Large intestine (tissue), 12 donors: ENCODE measurements around the gene BAZ1A. TPM values are rescaled to one million over a fixed set of nuclear protein-coding genes. Genes with fewer than 3 reads are reported as not detected.
A peak's percentile ranks its signal among the peaks of the same experiment; 100 is the strongest.

Experiments used
- DNase-seq, 2 donors: peaks; one replicate each; pipeline versions ENCODE4 v3.0.0 to v3.0.0-alpha.2; 2013
- H3K27ac ChIP-seq: one replicate; pipeline ENCODE4 v1.5.1; 2013; ENCODE audit warnings: low read length
- H3K27me3 ChIP-seq: 2 replicates; pipeline ENCODE4 v1.6.1; 2013; ENCODE audit warnings: low read length; ENCODE audit not compliant: control insufficient read depth, insufficient read depth
- H3K36me3 ChIP-seq: 2 replicates; pipeline ENCODE4 v1.6.1; 2013; ENCODE audit warnings: low read length; ENCODE audit not compliant: control insufficient read depth, insufficient read depth
- H3K4me1 ChIP-seq: one replicate; pipeline ENCODE4 v1.6.1; 2013; ENCODE audit warnings: low read length; ENCODE audit not compliant: control insufficient read depth, insufficient read depth
- H3K4me3 ChIP-seq: one replicate; pipeline ENCODE4 v1.5.1; 2013; ENCODE audit warnings: low read length
- H3K9me3 ChIP-seq: one replicate; pipeline ENCODE4 v1.6.1; 2013; ENCODE audit warnings: mild to moderate bottlenecking, low read depth, low read length, moderate library complexity; ENCODE audit not compliant: control insufficient read depth
- WGBS: methylation state at CpG from one replicate; pipeline ENCODE4 v1.1.5; 2013; ENCODE audit warnings: low lambda C conversion rate; ENCODE audit not compliant: insufficient coverage; 5-methylcytosine and 5-hydroxymethylcytosine counted together
- long read RNA-seq, 11 donors: transcript quantifications; one replicate each; lab custom pipeline, GENCODE V29; 2026
- polyA plus RNA-seq: library from polyadenylated mRNA; unstranded; fragments of 120-200 nt; gene quantifications from one replicate; pipeline ENCODE4 v1.2.1, GENCODE V29; 2013

The BAZ1A gene, protein sequence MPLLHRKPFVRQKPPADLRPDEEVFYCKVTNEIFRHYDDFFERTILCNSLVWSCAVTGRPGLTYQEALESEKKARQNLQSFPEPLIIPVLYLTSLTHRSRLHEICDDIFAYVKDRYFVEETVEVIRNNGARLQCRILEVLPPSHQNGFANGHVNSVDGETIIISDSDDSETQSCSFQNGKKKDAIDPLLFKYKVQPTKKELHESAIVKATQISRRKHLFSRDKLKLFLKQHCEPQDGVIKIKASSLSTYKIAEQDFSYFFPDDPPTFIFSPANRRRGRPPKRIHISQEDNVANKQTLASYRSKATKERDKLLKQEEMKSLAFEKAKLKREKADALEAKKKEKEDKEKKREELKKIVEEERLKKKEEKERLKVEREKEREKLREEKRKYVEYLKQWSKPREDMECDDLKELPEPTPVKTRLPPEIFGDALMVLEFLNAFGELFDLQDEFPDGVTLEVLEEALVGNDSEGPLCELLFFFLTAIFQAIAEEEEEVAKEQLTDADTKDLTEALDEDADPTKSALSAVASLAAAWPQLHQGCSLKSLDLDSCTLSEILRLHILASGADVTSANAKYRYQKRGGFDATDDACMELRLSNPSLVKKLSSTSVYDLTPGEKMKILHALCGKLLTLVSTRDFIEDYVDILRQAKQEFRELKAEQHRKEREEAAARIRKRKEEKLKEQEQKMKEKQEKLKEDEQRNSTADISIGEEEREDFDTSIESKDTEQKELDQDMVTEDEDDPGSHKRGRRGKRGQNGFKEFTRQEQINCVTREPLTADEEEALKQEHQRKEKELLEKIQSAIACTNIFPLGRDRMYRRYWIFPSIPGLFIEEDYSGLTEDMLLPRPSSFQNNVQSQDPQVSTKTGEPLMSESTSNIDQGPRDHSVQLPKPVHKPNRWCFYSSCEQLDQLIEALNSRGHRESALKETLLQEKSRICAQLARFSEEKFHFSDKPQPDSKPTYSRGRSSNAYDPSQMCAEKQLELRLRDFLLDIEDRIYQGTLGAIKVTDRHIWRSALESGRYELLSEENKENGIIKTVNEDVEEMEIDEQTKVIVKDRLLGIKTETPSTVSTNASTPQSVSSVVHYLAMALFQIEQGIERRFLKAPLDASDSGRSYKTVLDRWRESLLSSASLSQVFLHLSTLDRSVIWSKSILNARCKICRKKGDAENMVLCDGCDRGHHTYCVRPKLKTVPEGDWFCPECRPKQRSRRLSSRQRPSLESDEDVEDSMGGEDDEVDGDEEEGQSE (N-terminal part only)
- 26.7 TPM for polyA plus RNA-seq
- long read RNA-seq, donor 1 = 0 reads
- long read RNA-seq, donor 2 = 0 reads
- long read RNA-seq, donor 3 = 0 reads
- long read RNA-seq, donor 4, partial matches to known transcripts = 0 of 1 reads
- long read RNA-seq, donor 4, other reads (novel, unspliced or antisense) = 0 of 1 reads
- long read RNA-seq, donor 5 = 0 reads
- long read RNA-seq, donor 6, partial matches to known transcripts = 0 of 3 reads
- long read RNA-seq, donor 6, other reads (novel, unspliced or antisense) = 0 of 3 reads
- long read RNA-seq, donor 7, partial matches to known transcripts = 0 of 1 reads
- long read RNA-seq, donor 7, other reads (novel, unspliced or antisense) = 0 of 1 reads
- long read RNA-seq, donor 8, full-length matches to known transcripts = 2 of 2 reads
- long read RNA-seq, donor 8, partial matches to known transcripts = 0 of 2 reads
- long read RNA-seq, donor 8, other reads (novel, unspliced or antisense) = 0 of 2 reads
- long read RNA-seq, donor 9 = 0 reads
- long read RNA-seq, donor 10, partial matches to known transcripts = 0 of 2 reads
- long read RNA-seq, donor 10, other reads (novel, unspliced or antisense) = 0 of 2 reads
- long read RNA-seq, donor 11, partial matches to known transcripts = 0 of 1 reads
- long read RNA-seq, donor 11, other reads (novel, unspliced or antisense) = 0 of 1 reads

- peak; percentile 74 to 85 for DNase-seq
- no peaks in the 10 kb centered on the region for H3K27me3 ChIP-seq
- no peaks in the 10 kb centered on the region for H3K9me3 ChIP-seq
- H3K4me1 ChIP-seq = peaks cover 5% of the 10 kb centered on the region
- peak within 1 kb of the TSS; percentile 93 for H3K4me3 ChIP-seq
- WGBS = 13% methylated on average over 2 of the region's 46 CpGs
- H3K27ac ChIP-seq = peak within 1 kb of the TSS; percentile 100
- no peaks in the 10 kb centered on the region for H3K36me3 ChIP-seq
Measured at GRCh38 chr14:34875031-34875922, at the start of gene BAZ1A. BAZ1A (minus strand) TSS chr14:34875360; CDS start chr14:34874604, 756 bp downstream.

GRCh38 chr14:34920339-34920738, 45.2 kb upstream of the BAZ1A start:
- Histone ChIP-seq H3K9me3 (no peaks in the 10 kb centered on the region), H3K27me3 (no peaks in the 10 kb centered on the region), H3K27ac (no peak overlapping the region), H3K4me1 (no peaks in the 10 kb centered on the region), H3K4me3 (no peak overlapping the region), H3K36me3 (no peaks in the 10 kb centered on the region)
- no peak for DNase-seq
- WGBS = no CpG with 5 or more reads among the region's 6 CpGs

DNA sequence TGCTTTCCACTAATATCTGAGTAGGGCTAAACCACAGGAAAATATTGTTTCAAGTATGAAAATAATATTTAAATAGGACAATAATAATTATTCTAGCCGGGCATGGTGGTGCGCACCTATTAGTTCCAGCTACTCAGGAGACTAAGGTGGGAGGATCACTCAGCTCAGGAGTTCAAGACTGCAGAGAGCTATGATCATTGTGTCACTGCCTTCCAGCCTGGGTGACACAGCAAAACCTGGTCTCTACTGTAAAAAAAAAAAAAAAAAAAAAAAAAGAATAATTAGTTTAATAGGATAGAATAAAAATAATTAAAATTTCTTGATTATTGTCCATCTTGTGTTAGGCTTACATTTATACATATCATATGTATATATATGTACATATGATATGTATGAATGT, 38.5 kb upstream of the BAZ1A start:
- H3K36me3 ChIP-seq = no peaks in the 10 kb centered on the region
- H3K9me3 ChIP-seq = no peaks in the 10 kb centered on the region
- H3K27me3 ChIP-seq = no peaks in the 10 kb centered on the region
- H3K4me1 ChIP-seq = no peaks in the 10 kb centered on the region
- H3K4me3 ChIP-seq = no peak overlapping the region
- no peak for DNase-seq
- no CpG with 5 or more reads among the region's 2 CpGs for WGBS
- H3K27ac ChIP-seq = no peak overlapping the region

- Histone ChIP-seq H3K4me1 (no peaks in the 10 kb centered on the region), H3K27ac (no peak overlapping the region), H3K9me3 (no peaks in the 10 kb centered on the region), H3K4me3 (no peak overlapping the region), H3K27me3 (no peaks in the 10 kb centered on the region), H3K36me3 (no peaks in the 10 kb centered on the region)
- no peak for DNase-seq
- no CpG with 5 or more reads among the region's 8 CpGs for WGBS
Measured at GRCh38 chr14:34912966-34913365, 37.8 kb upstream of the BAZ1A start.

DNA sequence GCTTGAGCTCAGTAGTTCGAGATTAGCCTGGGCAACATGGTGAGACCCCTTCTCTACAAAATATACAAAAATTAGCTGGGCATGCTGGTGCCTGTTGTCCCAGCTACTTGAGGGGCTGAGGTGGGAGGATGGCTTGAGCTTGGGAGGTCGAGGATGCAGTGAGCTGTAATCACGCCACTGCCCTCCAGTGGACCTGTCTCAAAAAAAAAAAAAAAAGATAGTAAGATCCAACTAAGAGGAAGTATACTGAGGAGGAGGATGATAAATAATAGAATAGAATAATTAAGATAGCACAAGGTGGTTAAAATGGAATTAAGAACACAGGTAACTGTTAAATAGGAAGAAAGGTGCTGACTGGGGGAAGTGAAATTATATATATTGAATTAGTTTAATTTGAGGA, 37.0 kb upstream of the BAZ1A start:
- Histone ChIP-seq H3K9me3 (no peaks in the 10 kb centered on the region), H3K27me3 (no peaks in the 10 kb centered on the region), H3K4me3 (no peak overlapping the region), H3K36me3 (no peaks in the 10 kb centered on the region), H3K4me1 (no peaks in the 10 kb centered on the region), H3K27ac (no peak overlapping the region)
- no peak for DNase-seq
- WGBS = 60% methylated on average over 1 of the region's 3 CpGs

GRCh38 chr14:34911209-34912150, 36.3 kb upstream of the BAZ1A start:
- no peak for DNase-seq
- 100% methylated on average over 1 of the region's 6 CpGs for WGBS
- no peak overlapping the region for H3K4me3 ChIP-seq

DNA sequence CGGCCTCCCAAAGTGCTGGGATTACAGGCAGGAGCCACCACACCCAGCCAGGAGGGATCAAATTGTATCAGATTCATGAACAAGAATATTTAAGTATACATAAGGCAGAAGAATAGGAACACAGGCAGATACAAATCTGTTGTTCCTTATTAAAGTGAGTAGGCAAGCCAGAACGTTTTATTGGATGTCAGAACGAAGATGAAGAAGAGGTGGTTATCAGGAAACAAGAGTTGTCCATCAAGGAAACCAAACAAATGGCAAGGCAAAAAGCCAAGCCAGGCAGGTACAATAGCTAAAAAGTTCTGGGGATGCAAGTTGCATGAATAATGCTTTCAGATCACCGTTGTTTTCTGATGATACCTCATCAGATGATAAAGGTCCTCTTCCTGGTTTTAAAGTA, 31.1 kb upstream of the BAZ1A start:
- Histone ChIP-seq H3K27ac (no peak overlapping the region), H3K9me3 (no peaks in the 10 kb centered on the region), H3K27me3 (no peaks in the 10 kb centered on the region), H3K4me3 (no peak overlapping the region), H3K4me1 (no peaks in the 10 kb centered on the region), H3K36me3 (no peaks in the 10 kb centered on the region)
- 90% methylated on average over 2 of the region's 4 CpGs for WGBS
- no peak for DNase-seq

More at GRCh38 chr14:34911209-34912150, 36.3 kb upstream of the BAZ1A start:
- Histone ChIP-seq H3K4me1 (no peaks in the 10 kb centered on the region), H3K27ac (no peak overlapping the region), H3K27me3 (no peaks in the 10 kb centered on the region), H3K9me3 (no peaks in the 10 kb centered on the region), H3K36me3 (no peaks in the 10 kb centered on the region)

DNA sequence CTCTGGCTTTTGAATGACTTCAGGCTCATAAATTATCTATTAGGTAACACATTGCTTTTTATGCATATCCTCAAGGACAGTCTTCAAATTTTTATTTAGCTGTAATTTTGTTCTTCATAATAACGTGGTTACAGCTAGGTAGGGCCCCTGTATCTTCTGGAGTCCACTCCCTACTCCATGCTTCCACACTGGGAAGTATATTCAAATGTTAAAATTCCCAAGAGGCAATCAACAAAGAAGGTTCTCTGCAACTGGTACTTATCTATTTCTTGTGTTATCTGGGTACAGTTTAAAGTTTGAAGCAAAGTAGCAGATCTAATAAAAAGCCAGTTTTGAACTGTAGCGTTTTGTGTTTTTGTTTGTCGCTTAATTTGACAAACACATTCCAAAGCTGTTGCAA, 20.1 kb upstream of the BAZ1A start:
- no peaks in the 10 kb centered on the region for H3K27me3 ChIP-seq
- H3K4me1 ChIP-seq = no peaks in the 10 kb centered on the region
- no peaks in the 10 kb centered on the region for H3K36me3 ChIP-seq
- DNase-seq = no peak
- H3K9me3 ChIP-seq = no peaks in the 10 kb centered on the region
- WGBS = 67% methylated on average over 3 of the region's 3 CpGs
- no peak overlapping the region for H3K27ac ChIP-seq
- H3K4me3 ChIP-seq = no peak overlapping the region
